Activated T-helper 17 cell treated with anti-CD3 and anti-CD28 coated beads, Interleukin-2, amount 50 U/mL, for 72 hours (primary cell): ENCODE results near the gene PGM2L1. TPM values are rescaled to one million over a fixed set of nuclear protein-coding genes. Genes with fewer than 3 reads are reported as not detected.
"Not testable (repeated sequence)": the region's sequence is repeated elsewhere in the genome, so short reads cannot be mapped to it uniquely, and the experiment has no call there.

Experiments
- ATAC-seq: fragments of 150-1000 bp; cut with Tn5 transposase; replicated peaks from 2 replicates; pipeline ENCODE4 v1.10.0; 2021; ENCODE audit warnings: mild to moderate bottlenecking, moderate library complexity
- H3K27ac Mint-ChIP-seq: one replicate; pipeline ENCODE4 v1.8.0; 2022; ENCODE audit warnings: mixed read lengths
- H3K27me3 Mint-ChIP-seq: one replicate; pipeline ENCODE4 v1.8.0; 2022; ENCODE audit warnings: mixed read lengths
- H3K36me3 Mint-ChIP-seq: one replicate; pipeline ENCODE4 v1.8.0; 2022; ENCODE audit warnings: low read depth, mild to moderate bottlenecking, mixed read lengths
- H3K4me1 Mint-ChIP-seq: one replicate; pipeline ENCODE4 v1.8.0; 2022; ENCODE audit warnings: mixed read lengths
- H3K4me3 Mint-ChIP-seq: one replicate; pipeline ENCODE4 v1.8.0; 2022; ENCODE audit warnings: mild to moderate bottlenecking, mixed read lengths
- H3K9me3 Mint-ChIP-seq: one replicate; pipeline ENCODE4 v1.8.0; 2022; ENCODE audit warnings: mixed read lengths
- total RNA-seq, 2 donors: library from RNA; stranded (reverse); gene quantifications; one replicate each; pipeline ENCODE4 v1.2.3, GENCODE V29; 2022

PGM2L1 gene
- total RNA-seq, 2 donors from 2014 or later, result 5.1 to 7.9 TPM

DNA sequence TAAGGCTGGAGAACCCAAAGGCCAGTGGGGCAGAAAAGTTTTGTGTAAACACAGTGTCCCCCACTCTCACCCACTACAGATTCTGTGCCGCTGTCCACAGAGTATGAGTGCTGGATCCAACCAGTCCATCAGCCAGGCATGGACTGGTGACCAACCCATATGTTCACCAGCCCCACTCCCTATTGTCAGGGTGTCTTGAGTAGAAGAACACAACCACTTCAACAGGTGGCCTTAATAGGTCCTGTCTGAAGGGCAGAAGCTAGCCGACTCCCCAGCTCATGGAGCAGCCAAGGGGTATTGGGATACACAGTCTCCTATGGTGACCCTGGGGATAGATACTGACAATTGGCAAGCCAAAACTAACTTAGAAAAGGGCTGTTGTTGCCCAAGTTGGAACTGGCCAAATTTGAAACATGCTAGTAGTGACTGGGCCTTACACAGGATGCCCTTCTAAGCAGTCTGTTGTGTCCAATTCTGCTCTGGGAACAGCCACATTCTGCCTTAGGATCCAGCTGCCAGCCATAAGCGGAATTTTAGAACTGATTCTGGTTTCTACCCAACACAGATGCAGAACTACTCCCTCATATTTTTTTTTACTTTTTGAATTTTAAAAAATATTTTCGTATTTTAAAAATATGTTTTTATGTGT is 19.8 kb upstream of the PGM2L1 start:
- no peaks in the 10 kb centered on the region for H3K36me3 Mint-ChIP-seq
- H3K27ac Mint-ChIP-seq, result peak overlapping the region; percentile 79
- H3K4me1 Mint-ChIP-seq, result peaks cover 14% of the 10 kb centered on the region
- H3K9me3 Mint-ChIP-seq, result no peaks in the 10 kb centered on the region
- H3K4me3 Mint-ChIP-seq, result peak overlapping the region; percentile 31
- no peaks in the 10 kb centered on the region for H3K27me3 Mint-ChIP-seq
- peak; percentile 39 for ATAC-seq

DNA sequence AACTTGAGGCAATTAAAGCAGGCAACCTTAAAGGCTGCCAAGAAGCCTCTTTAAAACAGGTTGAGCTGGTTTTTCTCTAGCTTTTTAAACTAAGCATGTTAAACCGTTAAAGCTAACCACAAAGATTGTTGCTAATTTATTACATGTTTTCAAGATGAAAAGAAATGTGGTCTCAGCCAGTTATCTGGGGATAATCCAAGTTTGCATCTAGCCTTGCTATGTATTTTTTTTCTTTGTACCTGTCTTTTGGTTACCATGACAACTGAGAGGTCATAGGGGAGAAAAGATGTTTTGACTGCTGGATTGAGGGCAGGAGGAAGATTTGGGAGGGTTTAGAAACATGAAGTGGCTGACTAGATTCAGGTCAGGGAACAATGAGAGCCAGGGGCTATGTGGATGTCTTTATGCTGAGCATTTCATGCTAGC is 19.2 kb upstream of the PGM2L1 start:
- Mint-ChIP-seq H3K4me3 (peak overlapping the region; percentile 31), H3K36me3 (no peaks in the 10 kb centered on the region), H3K27me3 (no peaks in the 10 kb centered on the region), H3K4me1 (peaks cover 14% of the 10 kb centered on the region), H3K9me3 (no peaks in the 10 kb centered on the region), H3K27ac (peak overlapping the region; percentile 79)
- peak; percentile 42 for ATAC-seq

DNA sequence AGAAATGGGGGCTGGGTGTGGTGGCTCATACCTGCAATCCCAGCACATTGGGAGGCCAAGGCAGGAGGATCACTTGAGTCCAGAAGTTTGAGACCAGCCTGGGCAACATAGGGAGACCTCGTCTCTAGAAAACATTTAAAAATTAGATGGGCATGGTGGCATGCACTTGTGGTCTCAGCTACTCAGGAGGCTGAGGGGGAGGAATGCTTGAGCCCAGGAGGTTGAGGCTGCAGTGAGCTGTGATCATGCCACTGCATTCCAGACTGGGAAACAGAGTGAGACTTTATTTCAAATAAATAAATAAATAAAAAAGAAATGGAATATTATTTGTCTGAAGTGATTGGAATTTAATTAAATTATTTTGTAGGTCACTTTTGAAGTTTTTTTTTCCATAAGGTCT is 18.7 kb upstream of the PGM2L1 start:
- H3K9me3 Mint-ChIP-seq, ATAC-seq, H3K36me3 Mint-ChIP-seq, H3K27me3 Mint-ChIP-seq: not testable (repeated sequence)
- H3K4me3 Mint-ChIP-seq, result peak overlapping the region; percentile 31
- H3K27ac Mint-ChIP-seq, result peak overlapping the region; percentile 79
- peaks cover 14% of the 10 kb centered on the region for H3K4me1 Mint-ChIP-seq

DNA sequence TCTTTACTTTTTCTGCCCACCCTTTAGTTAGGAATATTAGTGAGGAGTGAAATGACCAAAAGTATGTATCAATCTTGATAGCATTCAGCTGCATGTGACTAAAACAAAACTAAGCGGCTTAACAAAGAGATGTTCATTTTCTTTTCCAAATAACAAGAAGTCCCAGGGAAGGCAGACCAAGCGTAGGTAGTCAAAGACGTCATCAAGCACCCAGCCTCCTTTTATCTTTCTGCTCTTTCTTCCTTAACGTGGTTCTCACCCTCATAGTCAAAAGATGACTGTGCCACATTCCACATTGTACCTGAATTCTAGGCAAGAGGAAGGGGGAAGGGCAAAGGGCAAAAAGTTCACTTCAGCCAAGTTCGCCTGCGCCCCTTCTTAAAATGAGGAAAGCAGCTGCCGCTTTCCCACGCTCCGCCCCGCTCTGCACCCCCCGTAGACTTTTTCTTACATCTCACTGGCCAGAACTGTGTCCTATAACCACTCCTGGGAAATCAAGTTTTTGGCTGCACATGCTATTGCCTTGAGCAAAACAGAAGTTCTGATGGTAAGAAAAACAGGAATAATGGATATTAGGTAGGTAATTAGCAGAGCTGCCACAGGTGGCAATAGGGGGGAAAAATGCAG is 14.6 kb upstream of the PGM2L1 start:
- Mint-ChIP-seq H3K4me3 (no peak overlapping the region), H3K36me3 (no peaks in the 10 kb centered on the region), H3K27ac (no peak overlapping the region), H3K27me3 (peaks cover 4% of the 10 kb centered on the region), H3K4me1 (peaks cover 6% of the 10 kb centered on the region), H3K9me3 (no peaks in the 10 kb centered on the region)
- no peak for ATAC-seq

DNA sequence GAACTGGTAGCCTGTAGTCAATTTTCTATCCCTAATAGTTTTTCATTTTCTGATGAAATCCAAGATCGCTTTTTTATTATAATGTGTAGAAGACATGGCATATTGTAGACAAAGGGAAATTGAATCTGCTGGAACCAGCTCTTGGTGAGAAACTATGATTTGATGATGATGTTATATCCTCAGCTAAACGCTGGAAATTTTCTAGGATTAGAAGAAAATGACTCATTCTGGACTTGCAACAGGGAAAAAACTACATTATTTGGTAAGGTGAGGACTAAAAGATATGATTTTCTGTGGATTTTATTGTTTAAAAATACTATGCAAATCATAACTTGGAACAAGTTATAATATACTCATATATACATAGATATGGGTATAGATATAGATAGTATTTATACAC is 14.1 kb upstream of the PGM2L1 start:
- Mint-ChIP-seq H3K9me3 (no peaks in the 10 kb centered on the region), H3K4me1 (peaks cover 1% of the 10 kb centered on the region), H3K36me3 (no peaks in the 10 kb centered on the region), H3K27me3 (peaks cover 4% of the 10 kb centered on the region), H3K4me3 (no peak overlapping the region), H3K27ac (no peak overlapping the region)
- no peak for ATAC-seq

DNA sequence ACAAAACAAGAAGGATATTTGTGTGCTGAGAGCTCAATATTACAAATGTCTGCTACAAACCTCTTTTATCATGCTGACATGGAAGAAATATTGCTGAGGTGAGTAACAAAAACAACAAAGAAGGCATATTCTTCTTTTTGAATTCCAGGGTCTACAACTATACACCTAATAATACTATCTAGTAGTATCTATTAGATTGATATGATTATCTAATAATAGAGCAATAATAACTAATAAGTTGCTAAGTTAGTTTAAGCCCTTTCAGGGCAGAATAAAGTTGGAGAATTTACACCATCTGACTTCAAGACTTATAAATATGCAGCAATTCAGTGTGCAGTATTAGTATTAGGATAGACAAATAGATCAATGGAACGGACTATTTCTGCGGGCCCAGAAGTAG is 11.4 kb upstream of the PGM2L1 start:
- ATAC-seq, result no peak
- Mint-ChIP-seq H3K27ac (no peak overlapping the region), H3K9me3 (no peaks in the 10 kb centered on the region), H3K27me3 (peaks cover 4% of the 10 kb centered on the region), H3K36me3 (no peaks in the 10 kb centered on the region), H3K4me3 (no peak overlapping the region), H3K4me1 (no peaks in the 10 kb centered on the region)

DNA sequence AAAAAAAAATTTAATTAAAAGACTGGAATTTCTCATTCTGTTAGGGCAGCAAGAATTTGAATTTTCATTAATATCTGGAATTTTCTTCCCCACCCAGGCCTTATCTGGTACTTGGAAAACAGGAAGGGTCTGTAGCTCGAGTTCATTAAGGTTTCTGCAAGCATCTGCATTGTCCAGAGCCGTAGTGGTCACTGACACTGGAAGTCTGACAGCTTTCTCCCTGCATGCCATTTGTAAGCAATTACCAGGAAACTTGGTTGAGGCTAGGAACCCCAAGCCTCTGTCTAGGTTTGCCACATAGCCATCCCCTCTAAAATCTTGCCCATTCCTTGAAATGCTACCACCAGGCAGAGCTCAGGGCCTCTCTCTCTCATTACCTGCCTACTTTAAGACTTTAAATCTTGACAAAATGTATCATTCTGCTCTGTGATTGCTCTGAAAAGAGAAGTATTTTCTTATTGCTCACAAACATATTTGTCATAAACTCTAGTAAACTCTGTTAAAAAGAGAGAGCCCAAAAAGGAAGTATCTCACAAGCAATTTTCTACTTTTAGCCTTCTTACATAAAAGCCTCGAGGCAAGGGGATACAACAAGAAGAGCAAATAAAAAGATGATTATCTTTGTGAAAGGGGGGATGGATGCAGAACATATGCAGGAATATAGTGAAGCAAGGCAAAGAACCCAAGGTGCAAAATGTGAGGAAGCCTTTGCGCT is 5.5 kb upstream of the PGM2L1 start:
- no peaks in the 10 kb centered on the region for H3K36me3 Mint-ChIP-seq
- peaks cover 12% of the 10 kb centered on the region for H3K4me1 Mint-ChIP-seq
- no peak for ATAC-seq
- H3K9me3 Mint-ChIP-seq, result no peaks in the 10 kb centered on the region
- no peak overlapping the region for H3K27ac Mint-ChIP-seq
- no peaks in the 10 kb centered on the region for H3K27me3 Mint-ChIP-seq
- no peak overlapping the region for H3K4me3 Mint-ChIP-seq

DNA sequence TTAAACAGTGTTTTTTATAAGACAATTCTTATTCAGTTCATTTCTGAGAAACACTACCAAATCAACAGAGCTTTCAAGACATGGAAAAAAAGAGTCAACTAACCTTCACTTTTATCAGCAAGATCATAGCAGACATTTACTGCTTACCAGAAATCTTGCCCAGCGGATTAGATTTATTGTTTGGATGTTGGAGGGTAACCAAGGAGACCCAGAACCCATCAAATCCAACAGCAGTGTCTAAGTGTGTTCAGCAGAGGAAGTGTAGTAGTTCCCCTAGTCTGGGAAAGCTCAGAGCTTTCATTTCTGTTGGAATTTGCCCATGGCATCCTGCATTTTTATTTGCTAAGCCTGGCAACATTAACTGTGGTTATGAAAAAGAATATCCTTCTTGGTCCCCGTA is 2.4 kb upstream of the PGM2L1 start:
- Mint-ChIP-seq H3K36me3 (no peaks in the 10 kb centered on the region), H3K4me3 (peak overlapping the region; percentile 93), H3K27ac (no peak overlapping the region), H3K27me3 (no peaks in the 10 kb centered on the region), H3K9me3 (no peaks in the 10 kb centered on the region), H3K4me1 (peaks cover 12% of the 10 kb centered on the region)
- no peak for ATAC-seq

DNA sequence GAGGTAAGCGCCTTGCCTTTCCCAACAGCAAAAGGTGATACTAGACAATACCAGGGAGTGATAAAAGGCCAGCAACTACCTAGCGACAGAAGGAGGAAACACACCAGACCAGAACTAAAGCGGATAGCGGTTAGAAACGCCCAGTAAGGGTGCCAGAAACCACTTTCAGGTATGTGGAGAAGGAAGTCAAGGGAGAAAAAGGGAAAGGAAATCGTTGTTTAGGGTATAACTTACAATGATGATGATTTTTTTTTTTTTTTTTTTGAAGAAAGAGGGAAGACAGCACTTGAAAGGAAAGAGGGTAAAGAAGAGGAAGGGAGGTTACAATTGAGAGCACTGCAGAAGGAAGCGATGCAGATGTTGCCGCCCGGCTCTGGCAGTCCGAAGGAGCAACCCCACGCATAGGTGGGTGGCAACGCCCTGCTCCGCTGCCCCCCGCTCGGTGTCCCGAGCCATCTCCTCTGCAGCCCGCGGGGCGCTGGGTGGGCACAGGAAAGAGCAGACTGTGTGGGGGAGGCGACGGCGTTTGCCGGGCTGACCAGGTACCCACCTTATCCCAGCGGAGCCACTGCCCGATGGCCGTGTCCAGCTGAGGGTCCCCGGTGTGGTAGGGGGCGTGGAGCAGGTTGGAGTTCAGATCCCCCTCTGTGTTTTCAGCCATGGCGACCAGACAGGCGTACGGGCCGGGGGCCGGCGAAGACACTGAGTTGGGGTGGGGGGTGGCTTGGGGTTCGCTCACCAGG is 561 bp downstream of the PGM2L1 start:
- no peaks in the 10 kb centered on the region for H3K9me3 Mint-ChIP-seq

DNA sequence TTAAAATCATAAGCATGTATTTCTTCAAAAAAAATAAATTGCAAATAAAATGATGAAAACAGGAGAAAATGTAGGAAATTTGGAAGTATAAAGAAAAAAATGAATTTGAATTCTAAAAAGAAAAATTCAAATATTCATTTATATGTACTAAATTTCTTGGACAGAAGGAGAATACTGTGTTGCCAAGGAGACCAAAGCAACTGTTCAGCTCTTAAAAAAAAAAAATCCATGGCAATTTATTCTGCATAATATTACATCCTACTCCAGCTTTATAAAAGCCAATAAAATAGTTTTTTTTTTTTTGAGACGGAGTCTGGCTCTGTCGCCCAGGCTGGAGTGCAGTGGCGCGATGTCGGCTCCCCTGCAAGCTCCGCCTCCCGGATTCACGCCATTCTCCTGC is 6.0 kb downstream of the PGM2L1 start:
- Mint-ChIP-seq H3K4me3 (no peak overlapping the region), H3K36me3 (no peaks in the 10 kb centered on the region), H3K9me3 (no peaks in the 10 kb centered on the region), H3K4me1 (peaks cover 31% of the 10 kb centered on the region), H3K27ac (no peak overlapping the region), H3K27me3 (no peaks in the 10 kb centered on the region)
- ATAC-seq, result no peak

More for the DNA sequence above, 561 bp downstream of the PGM2L1 start:
- H3K4me1 Mint-ChIP-seq, result peaks cover 26% of the 10 kb centered on the region
- H3K27ac Mint-ChIP-seq, result peak overlapping the region; percentile 95
- peak; percentile 23 for ATAC-seq
- H3K4me3 Mint-ChIP-seq, result peak overlapping the region; percentile 93
- H3K27me3 Mint-ChIP-seq, result no peaks in the 10 kb centered on the region
- no peaks in the 10 kb centered on the region for H3K36me3 Mint-ChIP-seq

DNA sequence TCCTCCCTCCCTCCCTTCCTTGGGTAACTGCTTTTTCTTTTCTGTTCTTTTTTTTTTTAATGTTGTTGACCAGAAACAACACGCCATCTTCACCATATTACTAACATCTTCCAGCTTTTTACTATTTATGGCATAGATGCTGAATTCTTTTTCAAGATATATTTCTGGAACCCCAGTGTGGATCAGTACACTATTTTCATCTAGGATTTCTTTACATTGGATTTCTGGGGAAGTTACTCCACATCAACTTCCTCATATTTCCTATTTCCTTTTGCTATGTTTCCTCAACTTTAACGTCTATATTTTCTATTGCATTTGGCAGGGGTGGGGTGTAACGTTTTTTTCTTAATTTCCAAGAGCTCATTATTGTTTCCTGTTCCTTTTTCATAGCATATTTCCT is 7.0 kb downstream of the PGM2L1 start:
- Mint-ChIP-seq H3K27ac (peak overlapping the region; percentile 33), H3K4me3 (peak overlapping the region; percentile 54), H3K9me3 (no peaks in the 10 kb centered on the region), H3K27me3 (no peaks in the 10 kb centered on the region), H3K36me3 (no peaks in the 10 kb centered on the region), H3K4me1 (peaks cover 31% of the 10 kb centered on the region)
- ATAC-seq, result no peak

DNA sequence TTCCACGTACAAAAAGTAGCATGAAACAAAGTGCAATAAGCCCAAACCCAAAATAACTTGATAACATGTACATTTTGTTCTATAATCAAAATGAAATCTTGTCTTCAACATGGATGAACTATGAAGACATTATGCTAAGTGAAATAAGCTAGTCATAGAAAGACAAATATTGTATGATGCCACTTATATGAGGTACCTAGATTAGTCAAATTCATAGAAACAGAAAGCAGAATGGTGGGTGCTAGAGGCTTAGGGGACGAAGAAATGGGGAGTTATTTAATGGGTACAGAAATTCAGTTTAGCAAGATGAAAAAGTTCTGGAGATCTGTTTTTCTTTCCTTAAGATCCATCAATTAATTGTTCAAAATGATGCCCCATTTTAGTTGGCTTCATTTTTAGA is 7.5 kb downstream of the PGM2L1 start:
- Mint-ChIP-seq H3K27ac (peak overlapping the region; percentile 33), H3K4me3 (peak overlapping the region; percentile 54), H3K4me1 (peaks cover 31% of the 10 kb centered on the region), H3K36me3 (no peaks in the 10 kb centered on the region), H3K9me3 (no peaks in the 10 kb centered on the region), H3K27me3 (no peaks in the 10 kb centered on the region)
- peak; percentile 85 for ATAC-seq

DNA sequence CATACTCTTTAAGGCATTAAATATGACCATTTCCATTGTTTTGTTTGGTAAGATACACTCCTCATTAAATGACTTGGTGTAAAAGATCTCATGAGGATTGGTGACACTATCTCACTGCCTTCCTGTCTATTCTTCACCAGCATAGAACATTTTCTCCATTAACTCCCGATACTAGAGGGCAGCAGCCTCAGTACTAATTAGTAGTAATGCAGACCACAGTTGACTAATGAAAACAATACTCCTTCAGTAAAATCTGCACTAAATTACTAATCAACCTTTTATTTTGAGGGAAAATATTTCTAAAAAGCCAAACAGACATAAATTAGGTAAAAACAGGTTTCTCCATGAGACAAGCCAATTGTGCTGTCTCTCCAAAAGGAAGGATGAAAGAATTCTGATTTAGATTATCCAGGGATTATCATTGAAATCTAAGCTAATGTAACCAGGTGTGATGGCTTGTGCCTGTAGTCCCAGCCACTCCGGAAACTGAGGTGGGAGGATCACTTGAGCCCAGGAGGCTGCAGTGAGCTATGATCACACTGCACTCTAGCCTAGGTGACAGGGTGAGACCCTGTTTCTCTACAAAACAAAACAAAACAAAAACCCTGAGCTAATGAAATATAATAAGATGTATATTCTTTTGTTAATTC is 9.4 kb downstream of the PGM2L1 start:
- H3K36me3 Mint-ChIP-seq, result no peaks in the 10 kb centered on the region
- ATAC-seq, result peak; percentile 88

DNA sequence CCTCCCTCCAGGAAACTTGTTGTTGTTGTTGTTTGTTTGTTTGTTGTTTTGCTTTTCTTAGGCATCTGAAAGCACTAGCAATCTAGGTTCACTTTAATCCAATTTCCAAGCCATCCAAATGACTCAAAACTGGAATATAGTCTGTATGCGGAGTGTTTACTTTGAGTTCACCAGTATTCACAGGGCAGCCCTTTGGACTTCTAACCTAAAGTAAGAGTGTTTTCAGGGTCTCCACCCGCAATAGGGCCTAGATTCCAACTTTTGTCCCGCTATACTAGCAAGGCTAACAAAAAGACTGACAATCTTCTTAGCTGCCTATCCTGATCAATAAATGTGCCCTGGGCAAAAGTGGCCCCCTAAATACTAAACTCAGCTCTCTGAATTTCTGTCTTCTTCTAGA is 13.6 kb downstream of the PGM2L1 start:
- Mint-ChIP-seq H3K27ac (no peak overlapping the region), H3K27me3 (no peaks in the 10 kb centered on the region), H3K4me3 (no peak overlapping the region), H3K4me1 (peaks cover 6% of the 10 kb centered on the region), H3K36me3 (no peaks in the 10 kb centered on the region), H3K9me3 (no peaks in the 10 kb centered on the region)
- no peak for ATAC-seq

More for the DNA sequence above, 9.4 kb downstream of the PGM2L1 start:
- H3K27me3 Mint-ChIP-seq, result no peaks in the 10 kb centered on the region
- peaks cover 22% of the 10 kb centered on the region for H3K4me1 Mint-ChIP-seq
- H3K4me3 Mint-ChIP-seq, result peak overlapping the region; percentile 45
- no peaks in the 10 kb centered on the region for H3K9me3 Mint-ChIP-seq
- peak overlapping the region; percentile 6 for H3K27ac Mint-ChIP-seq
